Kidney (tissue), 14 donors: ENCODE measurements around the gene DBNDD1. TPM values are rescaled to one million over a fixed set of nuclear protein-coding genes. Genes with fewer than 3 reads are reported as not detected.
"Not testable (repeated sequence)": the region's sequence is repeated elsewhere in the genome, so short reads cannot be mapped to it uniquely, and the experiment has no call there.

Experiments
- DNase-seq, 5 donors: peaks; one replicate each; pipeline ENCODE4 v3.0.0-alpha.2; 2013 to 2020
- FAIRE-seq: peaks from 2 replicates; lab custom pipeline; 2012; peaks lifted over from hg19 to GRCh38; lab: Jason Lieb, UNC
- H3K27ac ChIP-seq, 2 donors: one replicate each; pipeline ENCODE4 v1.7.0; 2013; ENCODE audit warnings: low read depth in 2 of 2, low read length in 2 of 2, inconsistent platforms in 1 of 2
- H3K27me3 ChIP-seq: one replicate; pipeline ENCODE4 v1.7.1; 2013; ENCODE audit warnings: low read length, inconsistent platforms; ENCODE audit not compliant: control insufficient read depth, insufficient read depth
- H3K36me3 ChIP-seq, 3 donors: one replicate each; pipeline versions ENCODE4 v1.7.0 to v1.7.1; 2013; ENCODE audit warnings: low read length in 3 of 3, control low read depth in 1 of 3, inconsistent platforms in 1 of 3; ENCODE audit not compliant: insufficient read depth in 3 of 3, control insufficient read depth in 2 of 3
- H3K4me1 ChIP-seq, 3 donors: one replicate each; pipeline versions ENCODE4 v1.7.0 to v1.7.1; 2013; ENCODE audit warnings: low read length in 3 of 3, inconsistent platforms in 1 of 3, low read depth in 1 of 3; ENCODE audit not compliant: control insufficient read depth in 2 of 3, insufficient read depth in 2 of 3
- H3K4me3 ChIP-seq, 3 donors: one replicate each; pipeline versions ENCODE4 v1.7.0 to v1.8.1; 2013; ENCODE audit warnings: low read length in 3 of 3, control low read depth in 1 of 3, inconsistent platforms in 1 of 3
- H3K9ac ChIP-seq, 3 donors: one replicate each; pipeline versions ENCODE4 v1.7.0 to v1.7.1; 2013; ENCODE audit warnings: low read length in 3 of 3, control low read depth in 1 of 3, inconsistent platforms in 1 of 3
- H3K9me3 ChIP-seq, 3 donors: one replicate each; pipeline versions ENCODE4 v1.7.0 to v1.7.1; 2013; ENCODE audit warnings: low read length in 3 of 3, control low read depth in 1 of 3, inconsistent platforms in 1 of 3; ENCODE audit not compliant: control insufficient read depth in 2 of 3, insufficient read depth in 1 of 3
- CTCF ChIP-seq: IDR thresholded peaks from 3 replicates; pipeline ENCODE4 v1.5.1; 2012; ENCODE audit warnings: mild to moderate bottlenecking, moderate library complexity, borderline replicate concordance; ENCODE audit not compliant: insufficient read depth; ENCODE audit errors: extremely low read depth
- intact Hi-C: fragments of 100-400 bp; cut with DNase I; formaldehyde crosslinking; loops from one replicate; pipeline ENCODE4 v1.11.1; 2022
- polyA plus RNA-seq: library from polyadenylated mRNA; stranded (reverse); fragments of 350-450 nt; fragmentation: Illumina TruSeq; extraction: RNeasy Lipid Tissue Mini Kit (QIAGEN cat#74804); gene quantifications from one replicate; pipeline ENCODE4 v1.2.3, GENCODE V29; 2014; ENCODE audit warnings: low read depth, low replicate concordance; ENCODE audit not compliant: insufficient read depth
- total RNA-seq: library from RNA; stranded (reverse); fragmentation: NEBNext Ultra II Directional; extraction: Animal tissue kit (Norgen Biotek cat#: 25700); gene quantifications from one replicate; pipeline ENCODE4 v1.2.1, GENCODE V29; 2021
- donor health status: control.
- donor health status: control.
- donor health status: control.
- donor health status: control.
- donor health status: control.
- donor health status: DM: yes; HTN: yes; CAD: no.
- donor health status: Normal renal cell carcinoma (clear cell type).

DBNDD1 gene
- total and polyA plus RNA-seq, 2 donors from 2014 or later: 15.1 to 16.3 TPM

GRCh38 chr16:90057738-90058173, 38.5 kb upstream of the DBNDD1 start:
- Histone ChIP-seq H3K36me3 (no peaks in the 10 kb centered on the region), H3K9me3 (peaks cover 0 to 14% (median 5%) of the 10 kb centered on the region in 3 donors), H3K4me1 (peaks cover 0 to 4% (median 0%) of the 10 kb centered on the region in 3 donors), H3K4me3 (no peak overlapping the region), H3K9ac (no peak overlapping the region), H3K27ac (no peak overlapping the region), H3K27me3 (no peaks in the 10 kb centered on the region)
- DNase-seq (peak in 1 of 5 donors; percentile 16), FAIRE-seq (no peak)
- intact Hi-C loops: no loop called here
- TF ChIP-seq CTCF: no peak

- H3K9ac ChIP-seq, H3K27me3 ChIP-seq, H3K27ac ChIP-seq, H3K36me3 ChIP-seq, H3K4me1 ChIP-seq, FAIRE-seq, intact Hi-C loops, H3K4me3 ChIP-seq: not testable (repeated sequence)
- peaks cover 0 to 14% (median 5%) of the 10 kb centered on the region in 3 donors for H3K9me3 ChIP-seq
- peak in 1 of 5 donors; percentile 11 for DNase-seq
Observed at GRCh38 chr16:90056521-90056920, 37.3 kb upstream of the DBNDD1 start.

DNA sequence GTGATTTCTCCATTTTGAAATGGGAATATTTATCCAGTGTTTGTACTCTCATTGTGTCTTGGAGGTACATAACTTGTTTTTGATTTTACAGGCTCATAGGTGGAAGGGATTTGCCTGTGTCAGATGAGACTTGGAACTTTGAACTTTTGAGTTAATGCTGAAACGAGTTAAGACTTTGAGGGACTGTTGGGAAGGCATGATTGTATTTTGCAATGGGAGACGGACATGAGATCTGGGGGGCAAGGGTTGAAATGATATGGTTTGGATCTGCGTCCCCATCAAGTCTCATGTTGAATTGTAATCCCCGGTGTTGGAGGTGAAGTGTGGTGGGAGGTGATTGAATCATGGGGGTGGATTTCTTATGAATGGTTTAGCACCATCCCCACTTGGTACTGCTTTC, 36.1 kb upstream of the DBNDD1 start:
- Histone ChIP-seq H3K27me3 (no peaks in the 10 kb centered on the region), H3K9ac (no peak overlapping the region), H3K4me3 (peak overlapping the region in 1 of 3 donors; percentile 13), H3K9me3 (peaks cover 0 to 14% (median 5%) of the 10 kb centered on the region in 3 donors), H3K27ac (peak overlapping the region in 1 of 2 donors; percentile 81), H3K4me1 (peaks cover 0 to 4% (median 0%) of the 10 kb centered on the region in 3 donors), H3K36me3 (no peaks in the 10 kb centered on the region)
- no peak for TF ChIP-seq CTCF
- no peak for FAIRE-seq
- no peak for DNase-seq
- intact Hi-C loops: no loop called here

DNA sequence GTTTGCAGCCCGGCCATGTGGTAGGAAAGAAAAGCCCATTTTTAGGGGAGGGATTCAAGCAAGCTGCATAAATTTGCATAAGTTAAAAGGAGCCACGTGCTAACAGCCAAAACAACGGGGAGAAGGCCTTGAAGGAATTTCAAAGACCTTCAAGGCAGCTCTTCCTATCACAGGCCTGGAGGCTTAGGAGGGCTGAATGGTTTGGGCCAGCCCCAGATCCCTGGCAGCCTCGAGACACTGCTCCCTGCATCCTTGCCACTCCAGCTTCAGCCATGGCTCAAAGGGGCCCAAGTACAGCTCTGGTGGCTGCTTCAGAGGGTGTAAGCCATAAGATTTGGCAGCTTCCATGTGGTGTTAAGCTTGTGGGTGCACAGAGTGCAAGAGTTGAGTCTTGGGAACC, 35.3 kb upstream of the DBNDD1 start:
- DNase-seq (peak in 1 of 5 donors; percentile 7), FAIRE-seq (no peak)
- intact Hi-C loops: no loop called here
- H3K27me3 ChIP-seq: no peaks in the 10 kb centered on the region
- H3K9me3 ChIP-seq: peaks cover 0 to 14% (median 5%) of the 10 kb centered on the region in 3 donors
- H3K4me1 ChIP-seq: peaks cover 0 to 4% (median 0%) of the 10 kb centered on the region in 3 donors
- H3K9ac ChIP-seq: no peak overlapping the region
- H3K27ac ChIP-seq: peak overlapping the region; percentile 32 to 53
- no peak for TF ChIP-seq CTCF
- no peaks in the 10 kb centered on the region for H3K36me3 ChIP-seq
- no peak overlapping the region for H3K4me3 ChIP-seq
